IMR-90 (cell line): ENCODE measurements around the gene TIMM10. TPM values are rescaled to one million over a fixed set of nuclear protein-coding genes. Genes with fewer than 3 reads are reported as not detected.

Source experiments
- ATAC-seq: fragments of 200-7000 bp; cut with Tn5 transposase; 2 replicates; pipeline ENCODE4 v1.9.1; 2020; ENCODE audit warnings: low read depth, mild to moderate bottlenecking, moderate library complexity
- BruUV-seq: library from RNA; stranded (reverse); fragments of 400-500 nt; replicated peaks from 2 replicates; lab custom pipeline; 2021; lab: Mats Ljungman, UMichigan
- CTCF ChIA-PET: fragments of 300-600 bp; formaldehyde crosslinking; extraction: SDS; loops from one replicate; lab custom pipeline; 2021; ENCODE audit warnings: antibody characterized with exemption; lab: Yijun Ruan, JAX
- POLR2A ChIA-PET: fragments of 300-600 bp; sonication (Branson Sonifier 250); formaldehyde crosslinking; loops from one replicate; lab custom pipeline; 2022; ENCODE audit warnings: antibody characterized with exemption; ENCODE audit not compliant: unreplicated experiment; lab: Charles Lee
- DNase-seq: peaks from one replicate; pipeline ENCODE4 v3.0.0; 2013
- H2AFZ ChIP-seq: replicated peaks from 2 replicates; pipeline ENCODE3; 2013; ENCODE audit warnings: low read length, mild to moderate bottlenecking; ENCODE audit not compliant: poor library complexity
- H2AK5ac ChIP-seq: 2 replicates; pipeline ENCODE4 v1.6.1; 2013; ENCODE audit warnings: low read depth, low read length, inconsistent platforms
- H2AK9ac ChIP-seq: replicated peaks from 2 replicates; pipeline ENCODE3; 2013; ENCODE audit warnings: mild to moderate bottlenecking, low read depth, low read length, moderate library complexity; ENCODE audit not compliant: poor library complexity
- H2BK120ac ChIP-seq: 2 replicates; pipeline ENCODE4 v1.6.1; 2013; ENCODE audit warnings: low read depth, low read length, inconsistent platforms
- H2BK15ac ChIP-seq: 3 replicates; pipeline ENCODE4 v1.6.1; 2013; ENCODE audit warnings: low read depth, low read length, inconsistent platforms
- H2BK20ac ChIP-seq: 2 replicates; pipeline ENCODE4 v1.6.1; 2013; ENCODE audit warnings: low read depth, mild to moderate bottlenecking, inconsistent platforms, low read length, moderate library complexity
- H2BK5ac ChIP-seq: 2 replicates; pipeline ENCODE4 v1.6.1; 2013; ENCODE audit warnings: mild to moderate bottlenecking, low read depth, low read length, inconsistent platforms; ENCODE audit not compliant: poor library complexity, severe bottlenecking
- H3K14ac ChIP-seq: replicated peaks from 2 replicates; pipeline ENCODE4 v1.6.1; 2013; ENCODE audit warnings: low read depth, low read length, inconsistent platforms
- H3K18ac ChIP-seq: 2 replicates; pipeline ENCODE4 v1.6.1; 2013; ENCODE audit warnings: low read depth, low read length, control low read depth
- H3K23ac ChIP-seq: 2 replicates; pipeline ENCODE4 v1.6.1; 2013; ENCODE audit warnings: low read depth, low read length, inconsistent platforms
- H3K27ac ChIP-seq: 2 replicates; pipeline ENCODE4 v1.5.1; 2013; ENCODE audit warnings: mild to moderate bottlenecking, control low read depth, low read length; ENCODE audit not compliant: insufficient read depth
- H3K27me3 ChIP-seq: 2 replicates; pipeline ENCODE4 v1.6.1; 2013; ENCODE audit warnings: low read length; ENCODE audit not compliant: control insufficient read depth, insufficient read depth
- H3K36me3 ChIP-seq: 2 replicates; pipeline ENCODE4 v1.6.1; 2013; ENCODE audit warnings: low read length, mixed read lengths; ENCODE audit not compliant: control insufficient read depth, insufficient read depth
- H3K4ac ChIP-seq: 2 replicates; pipeline ENCODE4 v1.6.1; 2013; ENCODE audit warnings: low read depth, low read length, inconsistent platforms
- H3K4me1 ChIP-seq: 2 replicates; pipeline ENCODE4 v1.6.1; 2013; ENCODE audit warnings: low read length, mixed read lengths; ENCODE audit not compliant: control insufficient read depth, insufficient read depth
- H3K4me2 ChIP-seq: 2 replicates; pipeline ENCODE4 v1.6.1; 2013; ENCODE audit warnings: low read depth, mild to moderate bottlenecking, control low read depth, low read length, moderate library complexity
- H3K4me3 ChIP-seq: 2 replicates; pipeline ENCODE4 v1.5.1; 2013; ENCODE audit warnings: low read depth, mild to moderate bottlenecking, control low read depth, low read length, moderate library complexity; ENCODE audit not compliant: insufficient read depth
- H3K56ac ChIP-seq: 2 replicates; pipeline ENCODE4 v1.6.1; 2013; ENCODE audit warnings: low read length, inconsistent platforms; ENCODE audit not compliant: insufficient read depth; ENCODE audit errors: extremely low read depth
- H3K79me1 ChIP-seq, 2 experiments: 2 replicates each; pipeline ENCODE4 v1.6.1; 2013; ENCODE audit warnings: low read length in 2 of 2, inconsistent platforms in 1 of 2, low read depth in 1 of 2
- H3K9ac ChIP-seq: 2 replicates; pipeline ENCODE4 v1.6.1; 2013; ENCODE audit warnings: low read depth, low read length, control low read depth
- H3K9me1 ChIP-seq: 2 replicates; pipeline ENCODE4 v1.6.1; 2013; ENCODE audit warnings: low read length, inconsistent platforms; ENCODE audit not compliant: insufficient read depth
- H3K9me3 ChIP-seq: 2 replicates; pipeline ENCODE4 v1.6.1; 2013; ENCODE audit warnings: low read length; ENCODE audit not compliant: control insufficient read depth, insufficient read depth
- H4K20me1 ChIP-seq: 2 replicates; pipeline ENCODE4 v1.6.1; 2013; ENCODE audit warnings: low read length, inconsistent platforms; ENCODE audit not compliant: insufficient read depth
- H4K5ac ChIP-seq: 2 replicates; pipeline ENCODE4 v1.6.1; 2013; ENCODE audit warnings: mild to moderate bottlenecking, low read depth, low read length, control low read depth
- H4K8ac ChIP-seq, 2 experiments: 2 replicates each; pipeline ENCODE4 v1.6.1; 2013; ENCODE audit warnings: low read depth in 2 of 2, low read length in 2 of 2, control low read depth in 1 of 2, inconsistent platforms in 1 of 2
- H4K91ac ChIP-seq: 2 replicates; pipeline ENCODE4 v1.6.1; 2013; ENCODE audit warnings: low read depth, low read length, inconsistent platforms; ENCODE audit not compliant: insufficient read depth
- BHLHE40 ChIP-seq: fragments of 150-350 bp; IDR thresholded peaks from 2 replicates; pipeline ENCODE4 v1.6.1; 2016; ENCODE audit warnings: mild to moderate bottlenecking, low read depth, low read length
- CEBPB ChIP-seq: IDR thresholded peaks from 2 replicates; pipeline ENCODE4 v1.6.1; 2012; ENCODE audit warnings: low read depth, low read length, improper control_type of control experiment
- CHD1 ChIP-seq: IDR thresholded peaks from 2 replicates; pipeline ENCODE4 v1.6.1; 2012; ENCODE audit warnings: low read depth, low read length, improper control_type of control experiment
- ELK1 ChIP-seq: fragments of 150-350 bp; IDR thresholded peaks from 2 replicates; pipeline ENCODE4 v1.6.1; 2016; ENCODE audit warnings: low read depth, mild to moderate bottlenecking, low read length, moderate library complexity, borderline replicate concordance
- FOS ChIP-seq: fragments of 150-350 bp; IDR thresholded peaks from 2 replicates; pipeline ENCODE4 v1.6.1; 2016; ENCODE audit warnings: low read depth, low read length
- MAZ ChIP-seq: IDR thresholded peaks from 2 replicates; pipeline ENCODE4 v1.6.1; 2012; ENCODE audit warnings: low read depth, mild to moderate bottlenecking, low read length, improper control_type of control experiment, moderate library complexity, borderline replicate concordance
- NFE2L2 ChIP-seq: fragments of 150-350 bp; IDR thresholded peaks from 2 replicates; pipeline ENCODE4 v1.6.1; 2016; ENCODE audit warnings: low read depth, mild to moderate bottlenecking, low read length
- POLR2A ChIP-seq: IDR thresholded peaks from 2 replicates; pipeline ENCODE4 v1.6.1; 2012; ENCODE audit warnings: mild to moderate bottlenecking, low read depth, low read length
- RAD21 ChIP-seq: IDR thresholded peaks from 2 replicates; pipeline ENCODE4 v1.6.1; 2012; ENCODE audit warnings: low read length, improper control_type of control experiment
- RFX5 ChIP-seq: IDR thresholded peaks from 2 replicates; pipeline ENCODE4 v1.8.0; 2012; ENCODE audit warnings: low read depth, mild to moderate bottlenecking, low read length, moderate library complexity
- SMC3 ChIP-seq: fragments of 150-350 bp; IDR thresholded peaks from 2 replicates; pipeline ENCODE4 v1.6.1; 2016; ENCODE audit warnings: low read depth, mild to moderate bottlenecking, antibody characterized with exemption, low read length, moderate library complexity
- USF2 ChIP-seq: fragments of 150-350 bp; IDR thresholded peaks from 2 replicates; pipeline ENCODE4 v1.6.1; 2017; ENCODE audit warnings: mild to moderate bottlenecking, antibody characterized with exemption, low read length, low read depth
- dilution Hi-C: fragments of 300-500 bp; cut with HindIII; formaldehyde crosslinking; loops from one replicate; pipeline ENCODE4 v1.14.3; 2018; ENCODE audit warnings: low sequenced_read_pairs; ENCODE audit not compliant: unreplicated experiment
- in situ Hi-C: fragments of 300-500 bp; cut with MboI; formaldehyde crosslinking; loops from 3 replicates; pipeline ENCODE4 v1.14.3; 2019; ENCODE audit warnings: low sequenced_read_pairs, inconsistent platforms, mixed read lengths
- intact Hi-C: fragments of 100-400 bp; cut with micrococcal nuclease; formaldehyde crosslinking; loops from 2 replicates; pipeline ENCODE4 v1.10.0; 2022
- polyA plus RNA-seq, 3 experiments: library from polyadenylated mRNA; depleted of rRNA; stranded (reverse); fragments of >200 nt; gene quantifications; 2 replicates each; pipeline ENCODE4 v1.2.3, GENCODE V29; 2012; ENCODE audit warnings: low replicate concordance in 1 of 3
- total RNA-seq: library from RNA; depleted of rRNA; stranded (reverse); fragments of >200 nt; gene quantifications from 2 replicates; pipeline ENCODE4 v1.2.3, GENCODE V29; 2012

The TIMM10 gene
- total and polyA plus RNA-seq, 2 of the 4 experiments (the other 2 are of a cell fraction), result 96.8 to 135 TPM

DNA sequence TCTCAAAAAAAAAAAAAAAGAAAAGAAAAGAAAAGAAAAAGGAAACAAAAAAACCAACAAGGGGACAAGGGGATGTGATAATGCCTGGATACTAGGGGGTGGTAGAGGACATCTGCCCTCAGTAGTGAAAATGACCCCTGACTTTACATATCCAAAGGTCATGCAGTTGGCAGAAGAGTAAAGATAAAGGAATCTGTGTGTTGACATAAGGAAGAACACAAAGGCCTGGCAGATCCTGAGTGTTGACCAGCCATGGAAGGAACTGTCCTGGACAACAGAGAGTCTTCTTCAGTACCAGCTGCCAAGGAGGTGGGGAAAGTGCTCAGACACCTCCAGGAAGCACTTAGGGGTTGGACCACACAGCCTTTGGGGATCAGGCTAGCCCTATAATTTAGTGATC lies 27.7 kb downstream of the TIMM10 start:
- Histone ChIP-seq H3K23ac (no peak overlapping the region), H3K4me1 (peaks cover 15% of the 10 kb centered on the region), H3K4ac (no peak overlapping the region), H4K5ac (no peak overlapping the region), H2AK5ac (no peak overlapping the region), H3K27ac (no peak overlapping the region), H3K9me1 (peaks cover 13% of the 10 kb centered on the region; the same call in 1 of the 2 replicates), H3K14ac (no peak overlapping the region), H3K56ac (no peak overlapping the region), H2BK15ac (no peak overlapping the region), H3K9ac (no peak overlapping the region), H4K20me1 (no peaks in the 10 kb centered on the region; the same call in 1 of the 2 replicates), H2BK5ac (no peak overlapping the region), H3K79me1 (peaks cover 3 to 31% of the 10 kb centered on the region in 2 experiments; a peak in 3 of 4 replicates), H4K91ac (no peak overlapping the region), H2AFZ (no peak overlapping the region), H2BK120ac (no peak overlapping the region), H3K27me3 (no peaks in the 10 kb centered on the region), H3K9me3 (no peaks in the 10 kb centered on the region), H3K4me3 (no peak overlapping the region), H3K4me2 (no peak overlapping the region), H4K8ac (no peak overlapping the region), H2BK20ac (no peak overlapping the region), H3K18ac (no peak overlapping the region), H2AK9ac (no peak overlapping the region), H3K36me3 (peaks cover 17% of the 10 kb centered on the region)
- DNase-seq, result no peak
- TF ChIP-seq SMC3 (no peak), BHLHE40 (no peak), ELK1 (no peak), CEBPB (no peak), USF2 (no peak), RAD21 (no peak), RFX5 (no peak), POLR2A (no peak), FOS (no peak), MAZ (no peak), CHD1 (no peak), NFE2L2 (no peak)
- dilution Hi-C loops, result no loop called here
- POLR2A ChIA-PET, result no interaction called here
- intact Hi-C loops, result no loop called here
- no TSS peak for BruUV-seq
- no peak for ATAC-seq
- in situ Hi-C loops, result loop anchor here (25.0 kb wide), 1 partner anchor 666 kb away; no protein-coding TSS in a partner anchor
- CTCF ChIA-PET, result interaction anchor here (1.9 kb wide), 1 partner anchor 10 kb away, joined by 12 read pairs; no protein-coding TSS in a partner anchor
